Measurements from ENCODE around the gene AMH.

Gene AMH

DNA sequence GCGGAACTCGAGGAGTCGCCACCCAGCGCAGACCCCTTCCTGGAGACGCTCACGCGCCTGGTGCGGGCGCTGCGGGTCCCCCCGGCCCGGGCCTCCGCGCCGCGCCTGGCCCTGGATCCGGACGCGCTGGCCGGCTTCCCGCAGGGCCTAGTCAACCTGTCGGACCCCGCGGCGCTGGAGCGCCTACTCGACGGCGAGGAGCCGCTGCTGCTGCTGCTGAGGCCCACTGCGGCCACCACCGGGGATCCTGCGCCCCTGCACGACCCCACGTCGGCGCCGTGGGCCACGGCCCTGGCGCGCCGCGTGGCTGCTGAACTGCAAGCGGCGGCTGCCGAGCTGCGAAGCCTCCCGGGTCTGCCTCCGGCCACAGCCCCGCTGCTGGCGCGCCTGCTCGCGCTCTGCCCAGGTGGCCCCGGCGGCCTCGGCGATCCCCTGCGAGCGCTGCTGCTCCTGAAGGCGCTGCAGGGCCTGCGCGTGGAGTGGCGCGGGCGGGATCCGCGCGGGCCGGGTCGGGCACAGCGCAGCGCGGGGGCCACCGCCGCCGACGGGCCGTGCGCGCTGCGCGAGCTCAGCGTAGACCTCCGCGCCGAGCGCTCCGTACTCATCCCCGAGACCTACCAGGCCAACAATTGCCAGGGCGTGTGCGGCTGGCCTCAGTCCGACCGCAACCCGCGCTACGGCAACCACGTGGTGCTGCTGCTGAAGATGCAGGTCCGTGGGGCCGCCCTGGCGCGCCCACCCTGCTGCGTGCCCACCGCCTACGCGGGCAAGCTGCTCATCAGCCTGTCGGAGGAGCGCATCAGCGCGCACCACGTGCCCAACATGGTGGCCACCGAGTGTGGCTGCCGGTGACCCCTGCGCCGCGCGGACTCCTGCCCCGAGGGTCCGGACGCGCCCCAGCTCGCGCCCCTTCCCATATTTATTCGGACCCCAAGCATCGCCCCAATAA is 2.3 kb downstream of the AMH start:
- DNase-seq: no peak

DNA sequence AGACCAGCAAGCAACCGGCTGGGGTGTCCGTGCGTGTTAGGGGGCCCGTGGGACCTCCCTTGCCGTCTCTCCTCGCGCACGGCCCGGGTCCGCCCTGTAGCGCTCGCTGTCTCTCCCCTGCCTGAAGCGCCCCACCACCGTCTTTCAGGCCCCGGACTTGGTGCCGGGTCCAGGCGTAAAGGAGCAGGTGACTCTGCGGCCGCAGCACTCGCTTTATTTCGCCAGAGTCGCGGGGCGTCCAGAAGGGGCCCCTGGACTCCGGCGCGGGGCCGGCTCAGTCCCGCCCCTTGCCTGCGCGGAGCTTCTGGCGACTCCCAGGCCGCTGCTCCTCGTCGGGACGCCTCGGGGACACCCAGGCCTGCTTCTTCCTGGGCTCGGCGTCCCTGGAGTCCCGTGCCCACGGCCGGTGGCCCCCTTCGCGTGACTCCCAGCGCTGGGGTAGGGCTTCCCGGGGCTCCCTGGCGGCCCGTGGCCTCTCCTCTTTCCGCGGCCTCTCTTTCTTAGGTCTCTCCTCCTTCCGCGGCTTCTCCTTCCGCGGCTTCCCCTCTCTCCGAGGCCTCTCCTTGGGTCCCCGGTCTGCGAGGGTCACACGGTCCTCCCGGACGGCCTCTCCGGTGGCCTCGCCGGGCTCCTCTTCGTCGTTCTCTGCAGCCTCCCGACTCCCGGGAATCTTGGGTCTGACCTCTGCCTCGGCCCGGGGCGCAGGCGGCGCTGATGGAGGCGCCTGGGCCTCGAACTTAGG is 3.1 kb downstream of the AMH start:
- no peak for DNase-seq

DNA sequence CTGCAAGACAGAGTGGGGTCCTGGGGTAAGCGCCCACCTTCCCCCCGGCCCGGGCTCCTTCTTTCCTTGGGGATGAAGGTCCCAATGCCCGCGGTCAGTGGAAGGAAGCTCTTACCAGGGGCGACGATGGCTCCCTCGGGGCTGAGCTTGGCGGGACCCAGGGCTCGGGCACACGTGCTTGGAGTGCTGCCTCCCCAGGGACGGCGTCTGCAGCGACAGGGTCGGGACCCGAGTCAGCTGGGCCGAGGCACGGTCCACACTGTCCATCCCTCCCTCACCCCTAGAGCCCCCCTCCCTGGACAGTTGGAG is 3.6 kb downstream of the AMH start:
- DNase-seq: no peak

DNA sequence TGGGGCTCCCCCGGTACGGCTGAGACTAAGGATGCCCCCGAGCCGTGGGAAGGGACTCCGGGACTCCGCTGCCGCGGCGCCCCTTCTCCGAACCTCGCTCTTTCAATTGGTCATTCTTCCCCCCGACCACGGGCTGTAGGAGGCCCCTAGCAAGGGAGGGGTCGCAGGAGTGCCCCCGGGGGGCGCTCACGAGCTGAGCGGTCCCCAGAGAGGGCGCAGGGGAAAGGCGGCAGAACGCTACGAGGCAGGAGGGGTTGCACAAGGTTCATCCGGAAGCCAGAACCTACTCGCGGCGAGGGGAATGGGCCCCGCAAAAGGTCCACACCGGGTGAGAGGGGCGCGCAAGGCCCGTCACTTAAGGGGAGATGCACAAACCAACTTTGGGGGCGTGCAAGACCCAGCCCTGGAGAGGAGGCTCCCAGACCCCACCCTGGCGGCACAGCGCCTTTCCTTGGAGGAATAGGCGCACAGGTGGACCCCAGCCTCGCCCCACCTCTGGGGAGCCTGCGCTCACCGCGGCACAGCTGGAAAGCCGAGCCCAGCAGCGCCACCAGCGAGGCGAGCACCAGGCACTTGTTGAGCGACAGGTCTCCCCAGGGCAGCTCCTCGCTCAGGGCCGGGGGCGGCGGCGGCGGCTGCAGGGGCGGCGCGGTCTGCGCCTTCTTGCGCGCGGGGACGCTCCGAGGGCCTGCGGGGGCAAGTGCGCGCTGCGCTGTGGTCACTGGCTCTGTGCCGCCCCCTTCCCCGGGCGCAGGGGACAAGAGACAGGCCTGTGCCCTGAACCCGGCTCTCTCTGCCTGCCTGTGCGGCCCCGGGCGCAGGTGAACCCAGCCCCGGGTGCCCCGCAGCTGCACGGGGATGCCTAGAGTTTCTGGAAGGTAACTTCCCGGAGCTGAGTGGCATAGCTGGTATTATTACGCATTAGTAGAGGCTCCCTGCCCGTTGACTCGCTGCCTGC is 4.3 kb downstream of the AMH start:
- DNase-seq: no peak

DNA sequence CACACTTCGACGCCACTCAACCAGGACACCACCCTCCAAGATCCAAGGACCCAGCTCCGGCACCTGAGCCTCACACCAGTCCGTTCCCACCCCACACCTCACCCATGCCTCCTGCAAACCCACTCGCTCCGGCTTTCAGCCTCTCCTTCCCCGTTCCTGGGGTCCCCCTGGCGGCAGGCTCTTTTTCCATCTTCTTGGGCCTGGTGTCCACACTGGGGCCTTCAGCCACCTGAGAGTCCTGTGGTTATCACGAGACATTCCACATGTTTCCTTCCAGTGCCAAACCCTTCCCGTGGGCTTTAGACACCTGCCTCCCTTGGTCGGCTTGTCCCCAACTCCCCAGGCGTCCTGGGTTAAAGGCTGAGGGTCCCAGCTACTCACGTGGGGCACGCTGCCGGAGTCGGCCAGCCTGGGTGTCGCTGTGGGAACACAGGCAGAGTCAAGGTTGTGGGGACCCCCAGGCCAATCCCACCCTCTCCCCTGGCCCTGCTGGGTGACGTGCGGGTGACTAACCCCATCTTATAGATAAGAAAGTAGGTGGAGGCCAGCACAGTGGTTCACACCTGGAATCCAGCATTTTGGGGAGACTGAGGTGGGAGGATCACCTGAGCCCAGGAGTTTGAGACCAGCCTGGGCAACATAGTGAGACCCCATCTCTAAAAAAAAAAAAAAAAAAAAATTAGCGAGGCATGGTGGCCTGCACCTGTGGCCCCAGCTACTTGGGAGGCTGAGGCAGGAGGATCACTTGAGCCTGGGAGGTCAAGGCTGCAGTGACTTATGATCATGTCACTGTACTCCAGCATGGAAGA is 5.1 kb downstream of the AMH start:
- DNase-seq: no peak

DNA sequence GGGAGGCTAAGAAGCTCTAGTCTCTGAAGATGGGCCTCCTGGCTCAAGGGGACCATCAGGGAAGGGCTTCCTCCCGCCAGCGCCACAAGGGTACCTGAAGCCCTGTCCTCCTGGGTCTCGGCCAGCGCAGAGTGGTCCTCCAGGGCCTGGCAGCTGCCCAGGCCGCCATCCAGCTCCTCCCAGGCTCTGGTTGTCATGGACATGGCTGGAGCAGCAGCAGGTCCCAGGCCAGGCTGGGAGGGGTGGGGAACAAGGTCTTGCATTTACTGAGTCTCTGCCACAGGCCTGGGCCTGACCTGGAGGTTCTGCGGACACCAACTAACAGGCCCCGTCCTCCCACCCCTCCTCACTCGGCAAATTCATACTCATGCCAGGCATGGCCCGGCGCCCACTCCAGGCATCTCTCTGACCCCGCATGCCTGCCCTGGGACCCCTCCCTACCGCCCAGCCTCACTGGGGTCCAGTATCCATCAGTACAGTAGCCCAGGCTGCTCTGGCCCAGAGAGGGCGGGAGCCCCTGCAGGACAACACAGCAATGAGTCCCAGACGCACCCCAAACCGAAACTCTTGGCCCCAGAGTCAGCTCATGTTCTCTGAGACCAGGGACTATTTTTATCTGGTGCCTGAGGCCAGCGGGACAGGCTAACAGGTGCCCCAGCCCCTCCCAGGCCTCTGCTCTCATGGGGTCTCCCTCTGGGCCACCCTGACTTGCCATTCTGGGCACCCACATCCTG is 6.2 kb downstream of the AMH start:
- DNase-seq: no peak

DNA sequence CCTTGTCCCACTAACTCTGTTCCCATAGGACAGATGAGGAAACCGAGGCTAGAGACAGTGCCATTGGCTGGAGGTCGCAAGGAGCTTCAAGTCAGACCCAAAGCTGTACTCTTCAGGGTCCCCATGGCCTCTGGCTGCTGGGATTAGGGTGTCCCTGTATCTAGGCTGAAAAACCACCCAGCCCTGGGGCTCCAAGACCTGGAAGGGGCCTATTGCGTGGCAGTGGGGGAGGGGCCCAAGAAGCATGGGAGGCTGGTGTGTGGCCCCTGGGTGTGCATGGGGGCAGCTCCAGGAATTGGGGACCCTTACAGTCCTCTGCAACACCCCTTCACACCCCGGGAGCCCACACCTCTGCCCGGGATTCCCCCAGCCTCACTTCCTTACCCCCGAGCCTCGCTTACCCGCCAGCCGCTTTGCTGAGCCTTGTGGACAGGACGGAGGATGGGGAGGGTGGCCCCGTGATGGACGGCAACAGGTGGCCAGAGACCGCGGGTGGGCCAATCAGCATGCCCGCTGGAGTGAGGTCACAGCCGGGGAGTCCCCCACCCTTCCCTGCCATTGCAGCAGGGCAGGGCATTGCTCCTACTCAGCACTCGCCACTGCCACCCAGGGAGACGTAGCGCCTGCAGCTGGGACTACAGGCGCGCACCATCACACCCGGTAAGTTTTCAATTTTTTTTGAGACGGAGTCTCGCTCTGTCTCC is 7.0 kb downstream of the AMH start, which contains the start of gene JSRP1:
Gene JSRP1, minus strand, starts transcription at position 436 of the 704 bp plus-strand sequence. CDS start 1,103 bp downstream, outside the sequence.
- DNase-seq: no peak

DNA sequence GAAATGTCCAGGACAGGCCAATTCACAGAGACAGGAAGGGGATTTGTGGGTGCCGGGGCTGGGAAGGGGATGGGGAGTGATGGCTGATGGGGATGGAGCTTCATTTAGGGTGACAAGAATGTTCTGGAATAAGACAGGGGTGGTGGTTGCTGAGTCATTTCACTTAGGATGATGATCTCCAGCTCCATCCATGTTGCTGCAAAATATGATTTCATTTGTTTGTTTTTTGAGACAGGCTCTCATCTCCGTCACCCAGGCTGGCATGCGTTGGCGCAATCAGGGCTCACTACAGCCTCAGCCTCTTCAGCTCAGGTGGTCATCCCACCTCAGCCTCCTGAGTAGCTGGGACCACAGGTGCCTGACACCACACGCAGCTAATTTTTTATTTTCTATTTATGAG is 10.2 kb downstream of the AMH start:
- DNase-seq: no peak

DNA sequence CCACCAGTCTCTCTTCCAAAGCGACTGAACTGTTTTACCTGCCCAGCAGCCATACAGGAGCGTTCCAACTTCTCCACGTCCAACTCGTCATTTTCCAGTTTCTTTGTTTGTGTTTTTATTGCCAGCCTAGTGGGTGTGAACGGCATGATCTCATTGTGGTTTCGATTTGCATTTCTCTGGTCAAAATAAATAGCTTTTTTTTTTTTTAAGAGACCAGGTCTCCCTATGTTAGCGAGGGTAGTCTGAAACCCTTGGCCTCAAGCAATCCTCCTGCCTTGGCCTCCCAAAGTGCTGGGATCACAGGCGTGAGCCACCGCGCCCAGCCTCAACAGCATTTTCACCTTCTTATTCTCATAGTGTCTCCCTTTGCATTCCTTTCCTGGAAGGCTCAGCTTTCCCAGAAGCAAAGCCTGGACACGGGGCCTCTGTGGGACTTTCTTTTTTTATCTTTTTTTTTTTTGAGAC is 11.2 kb downstream of the AMH start:
- DNase-seq: no peak

DNA sequence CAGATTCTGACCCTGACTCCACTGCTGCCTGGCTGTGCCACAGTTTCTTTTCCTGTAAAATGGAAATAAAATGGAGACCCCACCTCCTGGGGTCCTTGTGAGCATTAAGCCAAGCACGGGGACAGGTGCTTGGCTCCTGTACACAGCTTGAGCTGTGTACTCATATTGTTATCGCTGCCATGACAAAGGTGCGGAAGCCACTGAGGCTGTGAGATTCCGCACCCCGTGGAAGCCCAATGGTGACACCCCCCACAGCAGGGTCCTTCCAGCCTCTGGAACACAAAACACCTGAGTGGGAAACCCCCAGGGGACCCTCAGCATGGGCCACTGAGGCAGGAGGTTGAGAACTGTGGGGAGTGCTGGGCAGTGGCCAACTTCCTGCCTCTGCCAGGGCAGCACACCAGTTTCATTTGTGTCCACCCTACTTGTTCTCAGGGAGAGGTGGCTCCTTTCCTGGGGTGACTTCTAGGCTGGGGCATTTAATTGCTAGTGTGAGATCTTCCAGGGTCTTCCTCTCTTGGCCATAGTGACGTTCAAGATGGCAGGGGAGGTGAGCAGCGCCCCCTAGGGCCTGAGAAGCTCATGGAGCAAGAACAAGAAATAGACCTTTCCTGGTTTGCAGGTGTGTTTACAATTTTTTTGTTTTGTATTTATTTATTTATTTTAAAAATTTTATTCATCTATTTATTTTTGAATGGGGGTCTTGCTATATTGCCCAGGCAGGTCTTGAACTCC is 12.5 kb downstream of the AMH start:
- no peak for DNase-seq

DNA sequence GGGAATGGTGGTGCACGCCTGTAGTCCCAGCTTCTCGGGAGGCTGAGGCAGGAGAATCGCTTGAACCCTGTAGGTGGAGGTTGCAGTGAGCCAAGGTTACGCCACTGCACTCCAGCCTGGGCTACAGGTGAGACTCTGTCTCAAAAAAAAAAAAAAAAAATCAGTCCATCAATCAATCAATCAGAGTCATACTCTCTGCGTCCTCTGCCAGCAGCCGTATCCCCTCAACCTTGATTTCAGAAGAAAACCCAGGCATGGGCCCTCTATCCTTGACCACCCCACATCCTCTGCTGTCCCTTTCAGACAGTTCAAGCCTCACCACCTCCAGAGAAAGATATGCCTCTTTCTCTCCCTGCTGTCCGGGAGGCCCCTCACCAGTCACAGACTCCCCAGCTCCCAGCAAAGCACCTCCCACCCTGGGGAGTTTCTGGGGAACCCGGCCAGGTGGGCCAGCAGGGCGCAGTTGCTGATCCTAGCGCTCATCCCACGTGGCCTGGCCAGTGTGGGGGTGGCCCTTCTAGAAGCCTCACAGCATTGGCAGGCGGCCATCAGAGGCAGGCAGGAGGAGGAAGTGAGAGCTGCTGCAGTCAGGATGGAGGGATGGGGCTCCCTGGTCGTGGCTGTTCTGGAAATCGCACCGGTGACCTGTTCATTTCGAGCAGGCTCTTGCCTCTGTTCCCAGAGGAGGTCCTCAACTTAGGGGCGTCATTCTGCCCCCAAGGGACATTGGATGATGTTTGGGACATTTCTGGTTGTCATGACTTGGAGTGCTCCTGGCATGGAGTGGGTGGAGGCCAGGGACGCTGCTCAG is 17.3 kb downstream of the AMH start:
- no peak for DNase-seq

DNA sequence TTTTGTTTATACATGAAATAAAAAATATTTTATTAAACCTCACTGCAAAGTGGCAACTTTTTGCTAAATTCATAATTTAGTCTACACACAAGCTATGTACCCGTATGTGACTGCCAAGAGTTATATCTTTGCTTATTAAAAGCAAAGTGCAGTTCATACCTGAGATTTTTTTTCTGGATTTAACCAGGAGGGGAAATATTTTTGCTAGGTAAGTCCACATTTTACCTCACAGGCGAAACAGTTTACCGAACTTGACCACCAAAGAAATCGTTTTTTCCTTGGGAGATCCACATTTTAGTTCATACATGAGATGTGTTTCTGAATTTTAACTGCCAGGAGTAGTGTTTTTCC is 19.3 kb downstream of the AMH start:
- no peak for DNase-seq

DNA sequence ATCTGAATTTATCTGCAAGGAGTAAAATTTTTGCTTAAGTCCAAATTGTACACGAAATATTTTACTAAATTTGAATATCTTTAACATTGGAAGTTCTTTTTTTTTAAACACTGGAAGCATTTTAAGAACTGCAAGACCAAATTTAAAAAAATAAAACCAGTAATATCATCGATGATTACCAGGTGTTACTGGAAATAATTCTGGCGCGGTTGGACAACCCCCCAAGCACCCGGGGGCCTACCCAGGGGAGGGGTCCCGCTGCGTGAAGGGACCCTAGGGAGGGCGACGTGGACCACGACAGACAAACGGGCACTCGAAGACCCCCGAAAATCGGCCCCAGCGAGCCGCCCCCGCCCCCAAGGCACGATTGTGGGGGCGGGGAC is 19.7 kb downstream of the AMH start:
- no peak for DNase-seq

DNA sequence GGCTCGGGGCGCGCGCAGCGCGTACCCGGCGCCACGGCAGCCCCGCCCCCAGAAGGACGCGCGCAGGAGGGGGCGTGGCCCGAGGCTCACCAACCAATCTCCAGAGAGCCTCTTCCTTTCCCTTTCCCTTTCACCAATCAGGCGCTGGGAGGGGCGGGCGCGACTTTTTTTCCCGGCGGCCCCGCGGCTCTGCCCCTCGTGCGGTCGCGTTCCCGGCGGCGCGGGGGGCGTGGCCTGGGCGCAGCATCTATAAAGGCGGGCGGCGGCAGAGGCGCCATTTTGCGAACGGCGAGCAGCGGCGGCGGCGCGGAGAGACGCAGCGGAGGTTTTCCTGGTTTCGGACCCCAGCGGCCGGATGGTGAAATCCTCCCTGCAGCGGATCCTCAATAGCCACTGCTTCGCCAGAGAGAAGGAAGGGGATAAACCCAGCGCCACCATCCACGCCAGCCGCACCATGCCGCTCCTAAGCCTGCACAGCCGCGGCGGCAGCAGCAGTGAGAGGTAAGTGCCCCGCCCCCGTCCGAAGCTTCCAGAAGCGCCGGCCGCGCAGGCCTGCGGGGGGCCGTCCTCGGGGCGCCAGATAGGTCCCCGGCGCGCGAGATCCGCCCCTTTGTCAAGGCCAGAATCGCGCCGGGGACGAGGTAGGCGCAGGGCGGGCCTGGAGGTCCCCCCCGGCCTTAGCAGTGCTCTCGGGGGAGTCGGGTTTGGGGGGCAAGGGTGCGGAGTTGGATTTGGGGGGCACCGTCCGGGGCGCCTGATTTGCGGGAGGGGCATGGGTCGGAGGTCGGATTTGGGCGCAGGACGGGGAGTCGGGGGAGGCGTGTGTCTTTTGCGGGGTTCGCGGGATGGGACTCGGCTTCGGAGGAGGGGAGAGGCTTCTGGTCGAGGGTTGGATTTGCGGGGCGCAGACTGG is 20.4 kb downstream of the AMH start:
- peak; percentile 91 for DNase-seq

DNA sequence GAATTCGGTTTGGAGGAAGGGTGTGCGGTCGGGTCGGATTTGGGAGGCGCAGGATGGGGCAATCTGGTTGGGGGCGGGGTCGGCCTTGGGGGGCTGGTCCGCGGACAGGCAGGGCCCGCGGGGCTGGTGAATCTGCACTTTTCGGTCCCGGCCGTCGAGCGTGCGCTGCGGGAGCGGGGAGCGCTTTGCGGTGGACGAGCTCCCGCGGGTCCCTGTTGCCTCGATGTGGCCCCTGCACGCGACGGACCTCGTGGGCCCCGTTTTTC is 21.0 kb downstream of the AMH start:
- no peak for DNase-seq

DNA sequence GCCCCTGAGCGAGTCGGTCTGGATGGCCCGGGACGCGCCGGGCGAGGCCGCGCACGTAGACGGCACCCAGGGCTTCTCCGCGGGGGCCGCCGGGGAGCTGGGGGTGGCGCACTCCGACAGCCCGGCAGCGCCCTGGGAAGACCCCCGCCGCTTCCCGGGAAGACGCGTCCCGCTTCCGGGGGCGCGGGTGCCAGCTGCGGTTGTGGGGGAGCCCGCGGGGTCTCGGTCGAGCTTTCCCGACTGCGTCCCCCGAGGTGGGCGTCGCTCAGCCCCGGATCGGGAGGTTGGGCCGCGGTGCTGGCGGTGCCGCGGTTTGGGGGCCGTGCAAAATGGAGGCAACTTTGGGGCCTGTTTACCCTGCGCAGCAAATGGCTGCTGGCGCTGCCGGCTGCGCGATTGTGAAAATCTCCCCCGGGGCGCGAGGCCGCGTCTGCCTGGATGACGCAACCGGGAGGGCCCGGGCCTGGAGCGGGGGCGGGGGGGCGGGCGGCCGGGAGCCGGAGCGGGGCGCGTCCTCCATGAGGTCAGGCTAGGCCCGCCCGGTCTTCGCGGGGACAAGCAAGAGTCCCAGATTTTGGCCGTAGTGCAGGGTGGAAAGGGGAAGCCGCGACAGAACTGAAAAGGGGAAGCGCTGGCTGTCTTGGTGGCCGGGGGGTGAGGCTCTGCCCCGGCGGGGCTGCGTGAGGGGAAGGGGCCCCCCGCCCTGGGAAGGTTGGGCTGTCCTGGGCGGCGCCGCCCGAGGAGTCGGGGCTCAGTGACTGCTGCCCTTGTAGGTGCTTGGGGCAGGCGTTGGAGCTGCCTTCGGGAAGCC is 21.5 kb downstream of the AMH start:
- peak; percentile 53 for DNase-seq

Measured in GOT3 (cell line).